ENCODE measurements around the gene MTHFD2. TPM values are rescaled to one million over a fixed set of nuclear protein-coding genes. Genes with fewer than 3 reads are reported as not detected.

Gene MTHFD2
- total RNA-seq: 14.2 TPM

DNA sequence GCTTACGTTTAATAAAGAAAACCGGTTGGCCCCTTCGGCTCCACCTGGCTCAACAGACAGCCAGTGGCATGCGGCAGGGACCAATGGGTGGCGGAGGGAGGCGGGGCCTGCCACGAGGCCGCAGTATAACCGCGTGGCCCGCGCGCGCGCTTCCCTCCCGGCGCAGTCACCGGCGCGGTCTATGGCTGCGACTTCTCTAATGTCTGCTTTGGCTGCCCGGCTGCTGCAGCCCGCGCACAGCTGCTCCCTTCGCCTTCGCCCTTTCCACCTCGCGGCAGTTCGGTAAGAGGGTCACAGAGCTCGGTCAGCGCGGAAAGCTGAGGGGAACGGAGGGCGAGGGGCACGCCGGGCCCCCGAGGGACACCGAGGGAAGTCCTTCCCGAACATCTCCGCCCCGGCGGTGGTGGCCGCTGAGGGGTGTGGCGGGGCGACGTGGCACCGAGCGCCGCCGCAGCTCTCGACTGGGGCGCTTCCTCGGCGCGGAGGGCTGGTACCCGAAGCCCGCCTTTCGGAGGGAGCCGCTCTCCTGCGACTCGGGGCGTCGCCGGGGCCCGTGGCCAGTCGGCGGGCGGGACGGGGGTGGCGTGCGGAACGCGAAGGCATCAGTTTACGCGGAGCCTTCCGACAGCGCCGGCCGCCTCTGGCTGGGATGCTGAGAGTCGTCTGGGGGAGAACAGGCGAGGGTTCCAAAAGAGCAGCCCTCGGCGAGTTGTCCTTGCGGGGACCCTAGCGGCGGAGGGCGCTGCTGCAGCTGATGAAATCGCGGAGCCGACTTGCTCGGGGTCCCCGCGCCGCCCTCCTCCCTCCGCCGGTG is at the start of gene MTHFD2:
MTHFD2 (plus strand) TSS at position 155 of the 814 bp plus-strand sequence; CDS start at position 182, 27 bp downstream.

DNA sequence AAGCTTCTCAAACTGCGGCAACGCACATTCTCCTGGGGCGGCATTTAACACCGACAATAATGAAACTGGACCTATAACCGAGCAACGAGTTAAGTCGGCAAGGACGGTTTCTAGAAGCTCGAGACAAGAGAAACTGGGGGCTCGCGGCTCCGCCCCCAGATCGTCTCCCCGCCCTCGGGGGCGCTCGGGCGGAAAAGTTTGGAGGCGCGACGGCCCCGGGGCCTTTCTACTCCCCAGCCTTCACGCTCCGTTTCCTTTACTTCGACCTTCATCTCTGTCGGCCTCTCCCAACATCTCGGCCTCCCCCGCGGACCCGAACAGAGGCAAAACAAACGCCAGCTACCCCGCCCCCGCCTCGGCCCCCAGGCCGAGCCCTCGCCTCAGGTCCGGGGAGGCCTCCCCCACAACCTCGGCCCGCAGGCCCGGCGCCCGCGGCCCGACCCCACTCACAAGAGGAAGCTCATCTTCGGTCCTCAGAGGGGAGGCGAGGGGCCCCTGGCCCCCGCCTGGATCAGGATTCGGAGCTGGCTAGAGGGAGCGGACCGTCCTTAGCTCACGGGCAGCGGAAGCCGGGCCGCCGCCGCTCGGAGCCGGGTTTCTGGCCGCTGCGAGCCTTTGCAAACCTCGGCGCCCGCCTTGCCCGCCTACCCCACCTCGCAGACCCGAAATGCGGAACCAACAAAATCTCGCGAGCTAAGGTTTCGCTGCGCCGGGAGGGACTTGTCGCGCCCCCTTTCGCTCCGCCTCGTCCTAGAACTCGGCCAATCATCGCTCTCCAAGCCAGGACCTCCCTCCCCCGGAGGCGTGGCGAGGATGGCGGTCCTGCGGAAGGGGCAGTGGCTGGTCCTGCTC is 20.0 kb upstream of the MTHFD2 start, which contains the start of gene MOB1A:
MOB1A (minus strand) TSS at position 669 of the 852 bp plus-strand sequence; CDS start at position 464, 205 bp downstream.

Other genes starting within 250 kb of the MTHFD2 start
- 16.8 TPM for gene TET3, start 213.7 kb upstream of the MTHFD2 start, total RNA-seq
- 19.3 TPM for gene BOLA3, start 50.7 kb upstream of the MTHFD2 start, total RNA-seq
- gene MOB1A, start 19.7 kb upstream of the MTHFD2 start, total RNA-seq: 99.8 TPM
- 8.4 TPM for gene SLC4A5, start 144.8 kb downstream of the MTHFD2 start, total RNA-seq
- 111 TPM for gene DCTN1, start 181.7 kb downstream of the MTHFD2 start, total RNA-seq
- 3.7 TPM for gene C2orf81, start 223.0 kb downstream of the MTHFD2 start, total RNA-seq
- gene WDR54, start 223.1 kb downstream of the MTHFD2 start, total RNA-seq: 20.8 TPM
- 55.7 TPM for gene RTKN, start 243.3 kb downstream of the MTHFD2 start, total RNA-seq

All from metanephros (tissue), 1 donor.